WI38 (cell line): ENCODE measurements around the gene DCLRE1A.

ENCODE experiments used
- H3K4me3 ChIP-seq: 2 replicates; pipeline ENCODE4 v1.5.1; 2011; ENCODE audit warnings: low read depth, mild to moderate bottlenecking, control low read depth, low read length
- CTCF ChIP-seq: IDR thresholded peaks from 2 replicates; pipeline ENCODE4 v1.5.1; 2012; ENCODE audit warnings: low read depth, mild to moderate bottlenecking, control low read depth, low read length

DCLRE1A gene

GRCh38 chr10:113875212-113875611, 21.3 kb upstream of the DCLRE1A start:
- TF ChIP-seq CTCF, result no peak
- no peak overlapping the region for H3K4me3 ChIP-seq

GRCh38 chr10:113872139-113873030, 18.5 kb upstream of the DCLRE1A start:
- no peak for TF ChIP-seq CTCF
- H3K4me3 ChIP-seq, result no peak overlapping the region

- H3K4me3 ChIP-seq, result no peak overlapping the region
- no peak for TF ChIP-seq CTCF
Measured at GRCh38 chr10:113869789-113870188, 15.9 kb upstream of the DCLRE1A start.

- H3K4me3 ChIP-seq, result no peak overlapping the region
- TF ChIP-seq CTCF, result no peak
Measured at GRCh38 chr10:113867904-113868303, 14.0 kb upstream of the DCLRE1A start.

GRCh38 chr10:113866551-113867394, 12.9 kb upstream of the DCLRE1A start:
- H3K4me3 ChIP-seq, result no peak overlapping the region
- no peak for TF ChIP-seq CTCF

GRCh38 chr10:113865901-113866300, 12.0 kb upstream of the DCLRE1A start:
- H3K4me3 ChIP-seq, result no peak overlapping the region
- TF ChIP-seq CTCF, result no peak

- no peak overlapping the region for H3K4me3 ChIP-seq
Measured at GRCh38 chr10:113859261-113859660, 5.4 kb upstream of the DCLRE1A start.

More at GRCh38 chr10:113859261-113859660, 5.4 kb upstream of the DCLRE1A start:
- TF ChIP-seq CTCF, result no peak
